Measurements from ENCODE around the gene NRIP2. TPM values are rescaled to one million over a fixed set of nuclear protein-coding genes. Genes with fewer than 3 reads are reported as not detected.

Gene NRIP2
- total RNA-seq, 4 donors from 2014 or later, result 0.83 to 9.7 (median 2.9) TPM

DNA sequence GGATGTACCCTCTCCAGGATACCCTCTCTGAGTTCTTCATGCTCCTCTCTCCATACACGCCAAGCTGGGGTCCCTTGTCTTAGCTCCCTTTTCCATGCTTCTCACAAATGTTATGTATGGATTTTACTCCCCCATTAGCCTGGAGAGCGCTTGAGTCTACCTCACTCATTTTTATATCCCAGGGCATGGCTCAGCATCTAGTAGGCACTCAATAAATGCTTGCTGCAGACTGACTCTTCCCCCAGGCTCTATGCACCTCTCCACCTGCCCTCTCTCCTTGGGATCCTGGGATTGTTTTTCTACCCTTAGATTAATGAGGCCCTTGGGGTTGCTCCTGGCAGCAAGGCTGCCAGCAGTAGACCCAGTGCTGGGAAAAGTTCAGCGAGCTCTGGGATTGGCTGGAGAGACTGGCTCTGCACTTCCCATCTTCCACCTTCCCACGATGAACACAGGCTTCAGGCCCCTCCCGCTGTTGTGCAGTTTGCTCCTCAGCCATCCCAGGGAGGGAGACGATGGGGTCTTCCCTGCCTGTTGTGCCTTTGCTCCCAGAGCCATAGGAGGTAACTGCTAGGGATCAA, 2.2 kb downstream of the NRIP2 start:
- intact Hi-C loops (cut with DNase I), result no loop called here
- no peak overlapping the region for H3K4me3 ChIP-seq
- no peak overlapping the region for H3K27ac ChIP-seq (replicated peaks in 1 of 4)
- DNase-seq (ENCODE audit: extremely low spot score), result no peak
- no peaks in the 10 kb centered on the region for H3K9me3 ChIP-seq
- H3K27me3 ChIP-seq, result peaks cover 0 to 24% (median 0%) of the 10 kb centered on the region in 4 donors
- H3K4me1 ChIP-seq, result peaks cover 5 to 24% (median 17%) of the 10 kb centered on the region in 4 donors
- WGBS, result 72% methylated on average over 5 of the region's 6 CpGs
- peaks cover 4 to 35% (median 32%) of the 10 kb centered on the region in 4 donors for H3K36me3 ChIP-seq
- TF ChIP-seq POLR2AphosphoS5 (IDR thresholded peaks at IDR 0.05) (no peak), EP300 (IDR thresholded peaks at IDR 0.05) (no peak), POLR2A (IDR thresholded peaks at IDR 0.05; ENCODE audit: low read depth) (no peak)
- TF ChIP-seq, protein P1, sequence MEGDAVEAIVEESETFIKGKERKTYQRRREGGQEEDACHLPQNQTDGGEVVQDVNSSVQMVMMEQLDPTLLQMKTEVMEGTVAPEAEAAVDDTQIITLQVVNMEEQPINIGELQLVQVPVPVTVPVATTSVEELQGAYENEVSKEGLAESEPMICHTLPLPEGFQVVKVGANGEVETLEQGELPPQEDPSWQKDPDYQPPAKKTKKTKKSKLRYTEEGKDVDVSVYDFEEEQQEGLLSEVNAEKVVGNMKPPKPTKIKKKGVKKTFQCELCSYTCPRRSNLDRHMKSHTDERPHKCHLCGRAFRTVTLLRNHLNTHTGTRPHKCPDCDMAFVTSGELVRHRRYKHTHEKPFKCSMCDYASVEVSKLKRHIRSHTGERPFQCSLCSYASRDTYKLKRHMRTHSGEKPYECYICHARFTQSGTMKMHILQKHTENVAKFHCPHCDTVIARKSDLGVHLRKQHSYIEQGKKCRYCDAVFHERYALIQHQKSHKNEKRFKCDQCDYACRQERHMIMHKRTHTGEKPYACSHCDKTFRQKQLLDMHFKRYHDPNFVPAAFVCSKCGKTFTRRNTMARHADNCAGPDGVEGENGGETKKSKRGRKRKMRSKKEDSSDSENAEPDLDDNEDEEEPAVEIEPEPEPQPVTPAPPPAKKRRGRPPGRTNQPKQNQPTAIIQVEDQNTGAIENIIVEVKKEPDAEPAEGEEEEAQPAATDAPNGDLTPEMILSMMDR (IDR thresholded peaks at IDR 0.05), result no peak

DNA sequence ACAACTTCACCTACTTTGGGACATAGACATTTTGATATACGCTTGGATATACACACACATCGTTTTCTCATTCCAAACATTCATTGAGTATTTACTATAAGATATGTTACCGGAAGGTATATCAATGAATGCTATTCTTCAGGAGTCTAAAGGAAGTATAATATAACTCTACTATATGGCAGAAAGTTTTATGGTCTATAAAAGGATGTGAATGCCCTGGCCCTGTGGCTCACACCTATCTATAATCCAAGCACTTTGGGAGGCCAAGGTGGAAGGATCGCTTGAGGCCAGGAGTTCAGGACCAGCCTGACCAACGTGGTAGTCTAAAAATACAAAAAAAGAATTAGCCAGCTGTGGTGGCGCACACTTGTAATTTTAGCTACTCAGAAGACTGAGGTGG, 5.6 kb downstream of the NRIP2 start:
- 96% methylated on average over 6 of the region's 6 CpGs for whole genome bisulfite sequencing
- H3K36me3 ChIP-seq, result peaks cover 23 to 69% (median 65%) of the 10 kb centered on the region in 4 donors
- no peak overlapping the region for H3K27ac ChIP-seq (replicated peaks in 1 of 4)
- H3K27me3 ChIP-seq, result peaks cover 0 to 7% (median 0%) of the 10 kb centered on the region in 4 donors
- no peak overlapping the region for H3K4me3 ChIP-seq
- intact Hi-C loops (cut with DNase I), result no loop called here
- peaks cover 0 to 7% (median 4%) of the 10 kb centered on the region in 4 donors for H3K4me1 ChIP-seq
- no peaks in the 10 kb centered on the region for H3K9me3 ChIP-seq
- DNase-seq (ENCODE audit: extremely low spot score), result no peak
- TF ChIP-seq POLR2A (IDR thresholded peaks at IDR 0.05; ENCODE audit: low read depth), result no peak
- TF ChIP-seq, protein P1 (IDR thresholded peaks at IDR 0.05), result no peak

DNA sequence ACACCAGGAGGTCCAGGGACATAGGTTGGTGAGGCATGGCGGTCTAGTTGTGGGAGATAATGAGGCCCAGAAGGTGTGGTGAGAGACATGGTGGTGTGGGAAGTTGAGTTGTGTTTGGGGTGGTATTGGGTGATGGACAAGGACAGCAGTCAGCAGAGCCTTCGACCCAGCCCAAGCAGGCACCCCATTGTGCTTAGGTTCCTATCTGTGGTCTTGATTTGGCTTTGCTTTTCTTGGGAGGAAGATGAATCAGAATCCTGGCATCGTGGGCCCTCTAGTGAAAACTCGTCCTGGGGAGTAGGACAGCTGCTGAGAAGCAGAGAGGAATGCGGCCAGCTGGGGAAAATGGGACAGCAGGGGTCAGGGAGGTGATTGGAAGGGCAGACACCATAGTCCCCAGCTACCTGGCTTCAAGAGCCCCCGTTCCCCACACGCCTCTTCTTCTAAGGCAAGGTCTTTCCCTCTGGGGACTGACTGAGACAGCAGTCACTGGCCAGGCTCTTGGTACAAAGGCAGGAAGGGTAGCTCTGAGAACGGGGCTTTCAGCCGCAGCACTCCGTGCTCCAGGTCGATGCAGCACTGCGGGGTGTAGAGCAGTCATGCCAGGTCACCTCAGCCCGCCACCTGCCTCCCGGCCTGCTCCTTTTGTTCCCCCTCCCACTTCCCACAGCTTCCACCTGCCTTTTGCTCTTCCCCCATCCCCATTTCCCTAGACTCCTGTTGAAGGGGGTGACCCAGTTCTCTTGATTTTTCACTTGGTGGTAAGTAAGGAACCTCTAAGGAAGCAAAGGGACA, 7.9 kb downstream of the NRIP2 start:
- WGBS, result 90% methylated on average over 14 of the region's 14 CpGs
- TF ChIP-seq, protein P1 (IDR thresholded peaks at IDR 0.05), result no peak
- no peak for TF ChIP-seq EP300 (IDR thresholded peaks at IDR 0.05)
- H3K36me3 ChIP-seq, result peaks cover 45 to 92% (median 87%) of the 10 kb centered on the region in 4 donors
- intact Hi-C loops (cut with DNase I), result no loop called here
- no peak overlapping the region for H3K27ac ChIP-seq (replicated peaks in 1 of 4)
- no peaks in the 10 kb centered on the region for H3K4me1 ChIP-seq
- H3K4me3 ChIP-seq, result no peak overlapping the region
- DNase-seq (ENCODE audit: extremely low spot score), result no peak
- no peaks in the 10 kb centered on the region for H3K9me3 ChIP-seq
- H3K27me3 ChIP-seq, result no peaks in the 10 kb centered on the region

DNA sequence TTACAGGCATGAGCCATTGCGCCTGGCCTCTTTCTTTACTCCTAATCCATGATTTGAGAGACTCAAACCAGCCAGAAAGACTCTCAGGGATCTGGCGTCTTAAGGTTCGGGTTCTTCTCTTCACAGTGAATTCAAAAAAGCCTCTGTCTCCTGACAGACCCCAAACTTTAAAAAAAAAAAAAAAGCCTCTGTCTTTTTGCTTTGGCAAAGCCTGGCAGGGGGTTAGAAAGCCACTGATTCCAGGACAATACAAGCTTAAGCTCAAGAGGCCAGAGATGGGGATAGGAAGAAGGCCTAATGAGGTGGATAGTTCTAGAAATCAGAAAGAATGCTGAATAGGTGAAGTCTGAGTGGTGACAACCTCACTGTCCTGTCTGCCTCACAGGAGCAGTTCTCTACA, 8.8 kb downstream of the NRIP2 start:
- Histone ChIP-seq H3K27me3 (no peaks in the 10 kb centered on the region), H3K4me3 (no peak overlapping the region), H3K9me3 (no peaks in the 10 kb centered on the region), H3K27ac (replicated peaks in 1 of 4) (no peak overlapping the region), H3K36me3 (peaks cover 54 to 100% (median 91%) of the 10 kb centered on the region in 4 donors), H3K4me1 (no peaks in the 10 kb centered on the region)
- no peak for DNase-seq (ENCODE audit: extremely low spot score)
- intact Hi-C loops (cut with DNase I), result no loop called here
- WGBS, result 89% methylated on average over 3 of the region's 3 CpGs
- TF ChIP-seq EP300 (IDR thresholded peaks at IDR 0.05) (no peak), POLR2AphosphoS5 (IDR thresholded peaks at IDR 0.05) (no peak), POLR2A (IDR thresholded peaks at IDR 0.05; ENCODE audit: low read depth) (no peak)
- TF ChIP-seq, protein P1 (IDR thresholded peaks at IDR 0.05), result no peak
